HG02884 (cell line): Measurements from ENCODE around the gene APAF1.
"Not testable (repeated sequence)": the region's sequence is repeated elsewhere in the genome, so short reads cannot be mapped to it uniquely, and the experiment has no call there.

Experiments used
- ATAC-seq: cut with Tn5 transposase; IDR thresholded peaks from one replicate; pipeline ENCODE4 v1.9.1; 2021; ENCODE audit warnings: mild to moderate bottlenecking, moderate library complexity; ENCODE audit not compliant: unreplicated experiment

APAF1 gene

GRCh38 chr12:98751580-98752115 lies 106.6 kb downstream of the APAF1 start:
- ATAC-seq: no peak

- ATAC-seq: no peak
Observed at GRCh38 chr12:98752726-98753125, 107.6 kb downstream of the APAF1 start.

GRCh38 chr12:98754095-98754494 lies 109.0 kb downstream of the APAF1 start:
- peak; percentile 99 for ATAC-seq

GRCh38 chr12:98755855-98756254 lies 110.8 kb downstream of the APAF1 start:
- not testable (repeated sequence) for ATAC-seq

GRCh38 chr12:98757455-98757854 lies 112.4 kb downstream of the APAF1 start:
- no peak for ATAC-seq

GRCh38 chr12:98758331-98758730 lies 113.2 kb downstream of the APAF1 start:
- no peak for ATAC-seq

- ATAC-seq: no peak
Observed at GRCh38 chr12:98763656-98764055, 118.6 kb downstream of the APAF1 start.

- ATAC-seq: no peak
Observed at GRCh38 chr12:98767248-98767647, 122.2 kb downstream of the APAF1 start.

- no peak for ATAC-seq
Observed at GRCh38 chr12:98769068-98769467, 124.0 kb downstream of the APAF1 start.

- ATAC-seq: no peak
Observed at GRCh38 chr12:98770230-98770629, 125.1 kb downstream of the APAF1 start.

- no peak for ATAC-seq
Observed at GRCh38 chr12:98771811-98772752, 127.0 kb downstream of the APAF1 start.

- ATAC-seq: no peak
Observed at GRCh38 chr12:98772818-98773217, 127.7 kb downstream of the APAF1 start.

GRCh38 chr12:98780261-98780660 lies 135.2 kb downstream of the APAF1 start:
- no peak for ATAC-seq

GRCh38 chr12:98783420-98783819 lies 138.3 kb downstream of the APAF1 start:
- no peak for ATAC-seq
